H1 (cell line): ENCODE data around the gene PPFIBP2. TPM values are rescaled to one million over a fixed set of nuclear protein-coding genes. Genes with fewer than 3 reads are reported as not detected.
A peak's percentile ranks its signal among the peaks of the same experiment; 100 is the strongest.

Experiments
- CTCF ChIA-PET: fragments of 300-600 bp; sonication (Branson Sonifier 250); formaldehyde crosslinking; loops from one replicate; lab custom pipeline; 2021; ENCODE audit not compliant: partially characterized antibody; lab: Charles Lee
- POLR2A ChIA-PET: fragments of 300-600 bp; sonication (Branson Sonifier 250); formaldehyde crosslinking; loops from one replicate; lab custom pipeline; 2021; ENCODE audit warnings: inconsistent platforms; ENCODE audit not compliant: partially characterized antibody; lab: Charles Lee
- DNase-seq, 2 experiments: peaks; one replicate each; pipeline versions ENCODE4 v3.0.0 to v3.0.0-alpha.2; 2010 to 2022; ENCODE audit warnings: low spot score in 2 of 2, low read depth in 1 of 2, mixed read lengths in 1 of 2
- FAIRE-seq: peaks from 2 replicates; lab custom pipeline; 2011; peaks lifted over from hg19 to GRCh38; lab: Jason Lieb, UNC
- H2AFZ ChIP-seq: 2 replicates; pipeline ENCODE4 v1.8.1; 2012; ENCODE audit warnings: low read length, inconsistent platforms
- H2AK5ac ChIP-seq: 2 replicates; pipeline ENCODE4 v1.6.1; 2013; ENCODE audit warnings: low read depth, low read length
- H2BK120ac ChIP-seq: replicated peaks from 2 replicates; pipeline ENCODE3; 2013; ENCODE audit warnings: low read depth, low read length, inconsistent platforms
- H2BK12ac ChIP-seq: 2 replicates; pipeline ENCODE4 v1.6.1; 2013; ENCODE audit warnings: low read depth, low read length
- H2BK15ac ChIP-seq: 2 replicates; pipeline ENCODE4 v1.6.1; 2013; ENCODE audit warnings: low read length
- H2BK20ac ChIP-seq: 2 replicates; pipeline ENCODE4 v1.6.1; 2013; ENCODE audit warnings: low read length
- H2BK5ac ChIP-seq: 2 replicates; pipeline ENCODE4 v1.6.1; 2013; ENCODE audit warnings: low read depth, low read length
- H3K14ac ChIP-seq: 2 replicates; pipeline ENCODE4 v1.6.1; 2013; ENCODE audit warnings: inconsistent platforms; ENCODE audit not compliant: insufficient read length
- H3K18ac ChIP-seq: 2 replicates; pipeline ENCODE4 v1.6.1; 2013; ENCODE audit warnings: low read length; ENCODE audit errors: extremely low read depth
- H3K23ac ChIP-seq: 2 replicates; pipeline ENCODE4 v1.6.1; 2013; ENCODE audit warnings: inconsistent platforms; ENCODE audit not compliant: insufficient read length
- H3K23me2 ChIP-seq: 2 replicates; pipeline ENCODE4 v1.6.1; 2013; ENCODE audit warnings: low read depth, low read length
- H3K27ac ChIP-seq: 2 replicates; pipeline ENCODE4 v1.6.1; 2011; ENCODE audit warnings: low read depth, low read length, inconsistent platforms
- H3K27me3 ChIP-seq, 4 experiments: replicated peaks in 1 of 4; 1 replicate in 1 of 4; 2 replicates in 3 of 4; pipeline versions ENCODE4 v1.6.1 to v1.8.1; 2011 to 2013; ENCODE audit warnings: low read length in 3 of 4, mild to moderate bottlenecking in 3 of 4, inconsistent platforms in 2 of 4, mixed read lengths in 2 of 4, moderate library complexity in 1 of 4; ENCODE audit not compliant: control insufficient read depth in 3 of 4, insufficient read depth in 3 of 4; ENCODE audit errors: extremely low read depth in 1 of 4
- H3K36me3 ChIP-seq, 4 experiments: 2 replicates each; pipeline versions ENCODE4 v1.6.1 to v1.8.1; 2011 to 2013; ENCODE audit warnings: mild to moderate bottlenecking in 4 of 4, low read length in 3 of 4, moderate library complexity in 2 of 4, control low read depth in 1 of 4, inconsistent platforms in 1 of 4; ENCODE audit not compliant: insufficient read depth in 4 of 4, control insufficient read depth in 2 of 4
- H3K4ac ChIP-seq: replicated peaks from 2 replicates; pipeline ENCODE3; 2013; ENCODE audit warnings: low read length, low read depth, mixed read lengths, inconsistent platforms; ENCODE audit not compliant: insufficient read length
- H3K4me1 ChIP-seq, 4 experiments: replicated peaks in 1 of 4; 1 replicate in 1 of 4; 2 replicates in 3 of 4; pipeline versions ENCODE4 v1.6.1 to v1.8.1; 2011 to 2013; ENCODE audit warnings: low read length in 3 of 4, inconsistent platforms in 2 of 4, mixed read lengths in 1 of 4; ENCODE audit not compliant: insufficient read depth in 4 of 4, control insufficient read depth in 3 of 4
- H3K4me2 ChIP-seq, 2 experiments: 2 replicates each; pipeline versions ENCODE4 v1.6.1 to v1.8.1; 2011 to 2013; ENCODE audit warnings: low read depth in 2 of 2, low read length in 2 of 2, control low read depth in 1 of 2, inconsistent platforms in 1 of 2, mild to moderate bottlenecking in 1 of 2; ENCODE audit not compliant: insufficient read depth in 1 of 2
- H3K4me3 ChIP-seq, 4 experiments: fragments of 200-600, 300-600 bp in 1 of 4; sonication (generic), shearing (Covaris generic), sonication (Bioruptor Twin) in 1 of 4; 2 replicates each; pipeline versions ENCODE4 v1.5.1 to v1.8.1; 2011 to 2016; ENCODE audit warnings: low read length in 4 of 4, low read depth in 3 of 4, control low read depth in 2 of 4, inconsistent platforms in 2 of 4, mild to moderate bottlenecking in 2 of 4, mixed read lengths in 1 of 4, moderate library complexity in 1 of 4; ENCODE audit not compliant: insufficient read depth in 2 of 4; ENCODE audit errors: extremely low read depth in 1 of 4
- H3K56ac ChIP-seq: replicated peaks from 2 replicates; pipeline ENCODE3; 2013; ENCODE audit warnings: low read depth, mild to moderate bottlenecking, mixed read lengths, low read length, inconsistent platforms; ENCODE audit not compliant: insufficient read length
- H3K79me1 ChIP-seq: 2 replicates; pipeline ENCODE4 v1.6.1; 2013; ENCODE audit warnings: low read depth, low read length, control low read depth
- H3K79me2 ChIP-seq, 2 experiments: 2 replicates each; pipeline versions ENCODE4 v1.6.1 to v1.8.1; 2012 to 2013; ENCODE audit warnings: low read length in 2 of 2, mild to moderate bottlenecking in 2 of 2, inconsistent platforms in 1 of 2; ENCODE audit not compliant: insufficient read depth in 2 of 2, control insufficient read depth in 1 of 2
- H3K9ac ChIP-seq, 4 experiments: replicated peaks in 1 of 4; 1 replicate in 1 of 4; 2 replicates in 3 of 4; pipeline versions ENCODE4 v1.6.1 to v1.8.1; 2011 to 2013; ENCODE audit warnings: low read depth in 3 of 4, low read length in 3 of 4, control low read depth in 2 of 4, mild to moderate bottlenecking in 2 of 4, moderate library complexity in 2 of 4, inconsistent platforms in 1 of 4; ENCODE audit errors: extremely low read depth in 1 of 4
- H3K9me3 ChIP-seq, 2 experiments: 2 replicates each; pipeline versions ENCODE4 v1.6.1 to v1.8.1; 2012 to 2013; ENCODE audit warnings: mild to moderate bottlenecking in 2 of 2, moderate library complexity in 2 of 2, control low read depth in 1 of 2, inconsistent platforms in 1 of 2, low read depth in 1 of 2, low read length in 1 of 2, mixed read lengths in 1 of 2; ENCODE audit not compliant: insufficient read depth in 2 of 2
- H4K20me1 ChIP-seq, 2 experiments: replicated peaks in 1 of 2; 2 replicates each; pipeline versions ENCODE3 to v1.8.1; 2011 to 2013; ENCODE audit warnings: inconsistent platforms in 2 of 2, low read length in 2 of 2, mild to moderate bottlenecking in 1 of 2; ENCODE audit not compliant: insufficient read depth in 2 of 2, control insufficient read depth in 1 of 2
- H4K5ac ChIP-seq: 2 replicates; pipeline ENCODE4 v1.6.1; 2013; ENCODE audit warnings: low read length, low read depth, mixed read lengths, inconsistent platforms; ENCODE audit not compliant: insufficient read length
- H4K8ac ChIP-seq: 2 replicates; pipeline ENCODE4 v1.8.0; 2013; ENCODE audit warnings: mild to moderate bottlenecking, moderate library complexity, low read length, inconsistent platforms; ENCODE audit not compliant: insufficient read depth; ENCODE audit errors: extremely low read depth
- H4K91ac ChIP-seq: replicated peaks from 2 replicates; pipeline ENCODE3; 2013; ENCODE audit warnings: low read length, mixed read lengths, inconsistent platforms; ENCODE audit not compliant: insufficient read length
- ATF2 ChIP-seq: IDR thresholded peaks from 2 replicates; pipeline ENCODE4 v1.6.1; 2012; ENCODE audit warnings: low read length, inconsistent platforms
- EZH2 ChIP-seq: fragments of 200-600 bp; sonication (generic); IDR thresholded peaks from 2 replicates; pipeline ENCODE4 v1.7.1; 2012; ENCODE audit warnings: low read depth, mild to moderate bottlenecking, moderate library complexity, low read length, inconsistent platforms; ENCODE audit not compliant: severe bottlenecking
- MAX ChIP-seq: IDR thresholded peaks from 2 replicates; pipeline ENCODE4 v1.6.1; 2012; ENCODE audit warnings: inconsistent platforms
- POLR2A ChIP-seq, 2 experiments: IDR thresholded peaks; 1 replicate in 1 of 2; 2 replicates in 1 of 2; pipeline ENCODE4 v1.6.1; 2011; ENCODE audit warnings: low read depth in 2 of 2, low read length in 2 of 2, mild to moderate bottlenecking in 2 of 2; ENCODE audit errors: control extremely low read depth in 1 of 2
- POU5F1 ChIP-seq: IDR thresholded peaks from 2 replicates; pipeline ENCODE4 v1.6.1; 2011; ENCODE audit warnings: low read depth, mild to moderate bottlenecking, low read length, moderate library complexity
- RAD21 ChIP-seq, 2 experiments: IDR thresholded peaks in 1 of 2; conservative IDR thresholded peaks in 1 of 2; 2 replicates each; pipeline ENCODE4 v1.6.1; 2011; ENCODE audit warnings: low read depth in 2 of 2, low read length in 2 of 2, improper control_type of control experiment in 1 of 2, inconsistent platforms in 1 of 2, mild to moderate bottlenecking in 1 of 2, moderate library complexity in 1 of 2
- USF2 ChIP-seq: IDR thresholded peaks from 2 replicates; pipeline ENCODE4 v1.6.1; 2011; ENCODE audit warnings: low read length, improper control_type of control experiment
- WGBS, 2 experiments: shearing (Covaris generic) in 1 of 2; methylation state at CpG; one replicate each; pipeline versions ENCODE4 v1.1.6 to v1.1.7; 2013 to 2015; ENCODE audit warnings: low lambda C conversion rate in 2 of 2, mixed read lengths in 2 of 2, inconsistent platforms in 1 of 2, low coverage in 1 of 2, missing lambda C conversion rate in 1 of 2; ENCODE audit not compliant: insufficient replicate concordance in 2 of 2, insufficient coverage in 1 of 2, insufficient read length in 1 of 2; ENCODE audit errors: extremely low coverage in 1 of 2, missing lambda C conversion rate in 1 of 2; 5-methylcytosine and 5-hydroxymethylcytosine counted together
- polyA plus RNA-seq, 7 experiments: library from polyadenylated mRNA; depleted of rRNA in 3 of 7; stranded (reverse) in 5 of 7; unstranded in 2 of 7; fragments of >200 nt in 5 of 7; fragments of 200-250 nt in 2 of 7; gene quantifications; 1 replicate in 5 of 7; 2 replicates in 1 of 7; 4 replicates in 1 of 7; pipeline versions ENCODE4 v1.2.1 to v1.2.3, GENCODE V29; 2011 to 2013; ENCODE audit warnings: missing spikeins in 2 of 7, mixed read lengths in 2 of 7
- total RNA-seq: library from RNA; stranded (reverse); fragmentation: NEBNext Ultra II Directional; extraction: Animal tissue kit (Norgen Biotek cat#: 25700); gene quantifications from 2 replicates; pipeline ENCODE4 v1.2.1, GENCODE V29; 2021

Gene PPFIBP2
- total and polyA plus RNA-seq, 2 of the 8 experiments (the other 6 are each of a cell fraction or from before 2014, with no cell fraction given), result 5.5 to 9.8 TPM

- CTCF ChIA-PET, result interaction anchor here (0.8 to 4.4 kb wide), 5 partner anchors 12 to 154 kb away, joined by 3 to 28 read pairs (median 5); no protein-coding TSS in a partner anchor
- H3K23me2 ChIP-seq, result peaks cover 9% of the 10 kb centered on the region
- H2AK5ac ChIP-seq, result no peak overlapping the region
- H4K20me1 ChIP-seq, result no peaks in the 10 kb centered on the region
- no peak overlapping the region for H3K27ac ChIP-seq
- no peak for TF ChIP-seq RAD21 (IDR thresholded peaks at IDR 0.05 in 1 of 2, conservative IDR thresholded peaks at IDR 0.05 in 1 of 2; ENCODE audit: low read depth in 2 of 2, low read length in 2 of 2)
- TF ChIP-seq POU5F1, result no peak
- TF ChIP-seq MAX, result no peak
- TF ChIP-seq EZH2, result no peak
- TF ChIP-seq USF2, result no peak
- no peak for TF ChIP-seq POLR2A (IDR thresholded peaks at IDR 0.05; ENCODE audit: control extremely low read depth in 1 of 2, low read depth in 2 of 2, low read length in 2 of 2)
- no peak for TF ChIP-seq ATF2
- TF ChIP-seq, all 59 proteins: peak for 0
- Histone ChIP-seq H3K23ac (no peak overlapping the region), H4K8ac (0 out of 2 replicates have a peak overlapping the region, but pooled peaks have one; percentile 21), H4K5ac (no peak overlapping the region), H2BK20ac (no peak overlapping the region), H2AFZ (no peak overlapping the region), H4K91ac (no peak overlapping the region), H3K56ac (no peak overlapping the region), H3K4me3 (no peak overlapping the region), H3K27me3 (peaks cover 0 to 17% (median 9%) of the 10 kb centered on the region in 4 experiments; a peak in 4 of 7 replicates), H3K4me1 (peaks cover 0 to 9% (median 5%) of the 10 kb centered on the region in 4 experiments; a peak in 5 of 7 replicates), H2BK12ac (no peak overlapping the region), H3K4ac (no peak overlapping the region), H3K4me2 (no peak overlapping the region), H2BK15ac (no peak overlapping the region), H3K36me3 (no peaks in the 10 kb centered on the region), H3K9ac (0 out of 7 replicates have a peak overlapping the region, but pooled peaks of 1 of the 4 experiments have one; percentile 14), H3K18ac (no peak overlapping the region), H3K79me2 (no peaks in the 10 kb centered on the region), H2BK5ac (no peak overlapping the region), H3K9me3 (no peaks in the 10 kb centered on the region), H3K14ac (no peak overlapping the region), H2BK120ac (no peak overlapping the region), H3K79me1 (no peaks in the 10 kb centered on the region)
- FAIRE-seq, result no peak
- 87% methylated on average over 5 of the region's 5 CpGs; no CpG with 5 or more reads in 1 of the 2 experiments for WGBS, 2 experiments
- POLR2A ChIA-PET, result interaction anchor here (1.2 kb wide), 1 partner anchor 12 kb away, joined by 3 read pairs; no protein-coding TSS in a partner anchor
- no peak for DNase-seq
Measured at GRCh38 chr11:7511401-7511800, 2.4 kb upstream of the PPFIBP2 start.
